ENCODE measurements around the gene SRD5A1.
"Not testable (repeated sequence)": the region's sequence is repeated elsewhere in the genome, so short reads cannot be mapped to it uniquely, and the experiment has no call there.

The SRD5A1 gene

GRCh38 chr5:6644794-6645241 is 11.6 kb downstream of the SRD5A1 start:
- no peak for DNase-seq (ENCODE audit: low read depth)

- not testable (repeated sequence) for DNase-seq (ENCODE audit: low read depth)
Measured at GRCh38 chr5:6645571-6646362, 12.5 kb downstream of the SRD5A1 start.

- no peak for DNase-seq (ENCODE audit: low read depth)
Measured at GRCh38 chr5:6649186-6649585, 15.9 kb downstream of the SRD5A1 start.

DNA sequence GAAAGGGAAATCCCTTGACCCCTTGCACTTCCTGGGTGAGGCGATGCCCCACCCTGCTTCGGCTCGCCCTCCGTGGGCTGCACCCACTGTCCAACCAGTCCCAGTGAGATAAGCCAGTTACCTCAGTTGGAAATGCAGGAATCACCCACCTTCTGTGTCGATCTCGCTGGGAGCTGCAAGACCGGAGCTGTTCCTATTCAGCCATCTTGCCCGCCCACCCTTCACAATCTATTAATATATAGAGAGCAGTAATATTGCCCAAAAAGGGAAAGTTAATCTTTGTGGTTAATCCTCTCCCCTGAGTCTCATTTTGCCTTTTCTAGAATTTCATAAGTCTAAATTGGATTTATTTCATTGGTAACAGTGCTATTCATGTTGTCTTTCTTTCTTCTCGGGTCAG is 16.4 kb downstream of the SRD5A1 start:
- no peak for DNase-seq (ENCODE audit: low read depth)

DNA sequence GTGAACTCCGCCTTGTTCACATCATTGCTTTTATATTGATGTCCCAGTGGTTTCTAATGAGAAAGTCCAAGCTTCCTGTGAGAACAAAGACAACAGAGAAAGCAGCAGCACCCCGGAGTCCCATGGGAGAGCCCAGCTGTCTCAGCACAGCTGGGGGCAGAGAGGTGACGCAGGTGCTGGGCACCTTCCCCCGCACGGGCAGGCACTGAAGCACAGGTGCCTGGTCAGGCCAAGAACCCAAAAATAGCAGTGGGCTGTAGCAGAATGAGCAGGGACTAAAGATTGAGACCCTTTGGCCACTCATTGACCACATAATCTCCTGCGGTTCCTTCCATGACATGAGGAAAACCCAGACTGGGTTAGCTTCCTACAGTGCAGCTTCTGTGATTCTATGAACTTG is 18.8 kb downstream of the SRD5A1 start:
- DNase-seq (ENCODE audit: low read depth), result no peak

DNA sequence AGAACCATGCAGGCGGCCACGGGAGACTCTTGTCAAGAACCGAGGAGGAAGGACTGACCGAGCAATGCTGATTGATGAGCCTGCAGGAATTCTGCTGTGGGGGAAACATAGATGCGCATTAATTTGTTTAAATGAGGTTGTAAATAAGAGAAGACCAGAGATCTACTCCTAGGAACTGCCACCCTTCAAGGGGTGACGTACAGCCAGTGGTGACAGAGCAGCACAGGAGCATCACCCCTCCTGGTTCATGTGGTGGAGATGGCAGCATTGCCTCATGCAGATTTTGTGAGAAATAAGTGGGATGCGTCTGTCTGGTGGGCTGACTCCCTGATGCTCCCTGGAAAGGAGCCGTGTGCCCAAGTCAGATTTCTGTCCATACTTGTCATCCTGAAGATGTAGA is 22.2 kb downstream of the SRD5A1 start:
- no peak for DNase-seq (ENCODE audit: low read depth)

GRCh38 chr5:6656680-6657079 is 23.4 kb downstream of the SRD5A1 start:
- no peak for DNase-seq (ENCODE audit: low read depth)

DNA sequence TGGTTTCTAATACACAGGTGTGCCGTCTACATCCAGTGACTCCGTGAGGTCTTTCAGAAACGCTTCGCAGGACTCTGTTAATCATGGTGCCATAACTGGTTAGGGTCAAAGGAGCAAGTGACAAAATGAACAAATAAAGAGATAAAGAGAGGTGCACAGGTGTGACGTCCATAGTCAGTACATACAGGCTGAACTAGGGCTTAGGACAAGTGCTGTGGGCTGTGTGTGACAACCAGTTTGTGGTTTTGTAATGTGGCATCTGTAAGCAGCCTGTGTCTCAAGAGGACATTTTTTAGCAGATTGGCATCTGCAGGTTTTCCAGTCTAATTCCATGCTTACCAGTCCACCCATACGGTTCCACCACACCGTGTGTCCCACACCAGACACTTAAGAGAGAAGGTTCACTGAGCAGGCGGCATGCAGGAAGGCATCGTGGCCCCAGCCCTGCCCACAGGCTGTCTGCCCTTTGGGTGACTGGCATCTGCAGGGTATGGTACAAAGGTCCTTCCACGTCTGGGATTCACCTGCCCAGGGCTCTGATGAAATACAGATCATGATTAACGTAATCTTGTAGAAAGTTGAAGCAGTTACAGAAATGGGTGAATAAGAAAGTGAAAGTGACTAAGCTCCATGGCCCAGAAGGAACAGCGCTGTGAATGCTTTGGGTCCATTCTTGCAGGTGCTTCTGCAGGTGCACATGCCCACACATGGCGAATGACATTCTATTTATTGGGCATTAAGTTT is 26.9 kb downstream of the SRD5A1 start:
- no peak for DNase-seq (ENCODE audit: low read depth)

- DNase-seq (ENCODE audit: low read depth), result no peak
Measured at GRCh38 chr5:6660688-6661087, 27.4 kb downstream of the SRD5A1 start.

DNA sequence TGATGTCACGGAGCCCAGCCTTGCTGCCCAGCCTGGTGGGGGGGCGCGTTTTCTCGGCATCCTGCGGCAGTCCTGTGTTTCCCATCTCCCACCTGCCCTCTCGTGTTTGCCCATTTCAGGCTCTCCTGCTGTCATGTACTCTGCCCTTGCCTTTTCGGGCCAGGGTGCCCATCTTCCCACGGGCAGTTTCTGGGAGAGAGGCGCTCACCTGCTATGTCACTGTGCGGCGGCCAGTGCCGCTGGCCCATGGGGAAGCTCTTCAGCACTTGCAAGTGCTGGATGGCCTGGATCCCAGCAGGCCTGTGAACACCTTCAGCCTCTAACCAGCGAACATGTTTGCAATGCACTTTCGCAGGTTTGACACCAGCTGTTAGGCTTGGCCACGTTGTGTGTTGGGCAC is 33.5 kb downstream of the SRD5A1 start:
- no peak for DNase-seq (ENCODE audit: low read depth)

DNA sequence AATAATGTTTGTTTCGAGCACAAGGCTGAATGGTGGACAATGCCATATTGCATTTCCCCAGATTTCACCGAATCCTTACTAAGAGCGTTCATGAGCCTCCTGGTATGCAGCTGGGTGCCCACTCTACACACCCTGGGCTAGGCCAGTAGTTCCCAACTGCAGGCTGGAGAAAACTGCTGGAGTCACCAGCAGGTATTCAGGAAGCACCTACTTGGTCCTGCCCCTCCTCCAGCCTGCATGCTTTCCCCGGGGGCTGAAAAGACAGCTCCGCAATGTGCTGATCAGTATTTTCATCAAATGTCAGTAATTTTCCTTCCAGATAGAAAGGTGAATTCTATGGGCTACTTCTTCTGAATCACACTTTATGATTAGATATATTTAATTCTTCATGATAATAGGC is 34.4 kb downstream of the SRD5A1 start:
- no peak for DNase-seq (ENCODE audit: low read depth)

GRCh38 chr5:6668717-6669116 is 35.5 kb downstream of the SRD5A1 start:
- not testable (repeated sequence) for DNase-seq (ENCODE audit: low read depth)

- DNase-seq (ENCODE audit: low read depth), result no peak
Measured at GRCh38 chr5:6673031-6673430, 39.8 kb downstream of the SRD5A1 start.

DNA sequence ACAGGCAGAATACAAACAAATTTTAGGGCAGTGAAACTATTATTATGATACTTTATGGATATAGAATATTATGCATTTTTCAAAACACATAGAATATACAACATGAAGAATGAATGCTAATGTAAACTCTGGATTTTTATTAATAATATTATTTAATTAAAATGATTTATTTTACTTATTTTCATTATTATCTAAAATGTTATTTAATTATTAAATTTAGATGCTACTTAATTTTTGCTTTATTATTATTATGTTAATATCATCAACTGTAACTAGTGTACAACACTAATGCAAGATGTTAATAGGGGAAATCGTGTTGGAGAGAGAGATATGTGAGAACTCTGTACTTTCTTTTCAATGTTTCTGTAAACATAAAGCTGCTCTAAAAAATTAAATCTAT is 40.7 kb downstream of the SRD5A1 start:
- DNase-seq (ENCODE audit: low read depth), result no peak

GRCh38 chr5:6674421-6674820 is 41.2 kb downstream of the SRD5A1 start:
- no peak for DNase-seq (ENCODE audit: low read depth)

GRCh38 chr5:6674886-6675285 is 41.6 kb downstream of the SRD5A1 start:
- DNase-seq (ENCODE audit: low read depth), result no peak

DNA sequence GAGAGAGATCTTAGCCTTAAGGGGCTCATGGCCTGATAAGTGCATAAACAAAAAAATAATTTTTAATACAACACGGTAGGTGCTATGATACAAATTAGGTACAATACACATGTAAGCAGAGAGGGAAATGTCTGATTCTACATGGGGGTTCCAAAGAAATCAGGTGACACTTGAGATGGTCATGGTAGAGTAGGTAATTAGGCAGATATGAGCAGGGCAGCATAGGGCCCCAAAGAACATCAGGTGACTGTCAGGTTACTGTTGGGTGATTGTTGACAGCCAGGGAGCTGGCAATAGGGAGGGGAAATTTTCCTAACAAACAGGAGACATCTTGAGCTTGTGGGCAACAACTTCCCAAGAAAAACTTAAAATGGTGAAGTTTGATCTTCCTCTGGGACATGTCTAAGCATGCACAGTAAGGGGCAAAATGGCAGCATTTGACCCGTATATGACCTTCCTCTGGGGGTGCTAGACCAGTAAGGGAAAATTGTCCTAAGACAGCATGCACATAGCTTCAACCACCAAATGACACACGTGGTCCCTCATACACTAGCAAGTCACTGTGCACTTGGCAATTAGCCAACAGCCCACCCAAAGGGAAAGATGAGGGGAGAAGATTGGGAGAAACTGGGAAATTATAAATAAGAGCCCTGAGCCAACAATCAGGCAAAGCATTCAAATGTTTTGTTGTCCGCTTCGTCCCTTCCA is 42.7 kb downstream of the SRD5A1 start:
- DNase-seq (ENCODE audit: low read depth), result no peak

DNA sequence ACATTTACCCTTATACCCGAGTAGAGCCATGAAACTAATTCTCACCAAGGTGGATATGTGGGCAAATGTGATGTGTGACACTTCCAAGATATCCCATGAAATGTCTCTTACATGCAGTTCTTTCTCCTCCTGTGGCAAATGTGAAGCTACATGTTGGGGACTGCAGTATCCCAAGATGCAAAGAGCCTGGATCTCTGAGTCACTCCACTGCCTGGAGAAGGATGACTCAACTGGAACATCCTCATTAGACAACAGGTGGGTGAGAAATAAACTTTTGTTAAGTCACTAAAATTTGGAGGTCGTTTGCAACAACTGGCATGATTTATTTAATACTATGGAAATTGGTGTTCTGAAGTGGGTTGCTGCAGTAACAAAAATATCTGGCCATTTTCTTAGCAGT is 43.5 kb downstream of the SRD5A1 start:
- no peak for DNase-seq (ENCODE audit: low read depth)

GRCh38 chr5:6678385-6678784 is 45.1 kb downstream of the SRD5A1 start:
- DNase-seq (ENCODE audit: low read depth), result no peak

- no peak for DNase-seq (ENCODE audit: low read depth)
Measured at GRCh38 chr5:6680922-6681321, 47.7 kb downstream of the SRD5A1 start.

DNA sequence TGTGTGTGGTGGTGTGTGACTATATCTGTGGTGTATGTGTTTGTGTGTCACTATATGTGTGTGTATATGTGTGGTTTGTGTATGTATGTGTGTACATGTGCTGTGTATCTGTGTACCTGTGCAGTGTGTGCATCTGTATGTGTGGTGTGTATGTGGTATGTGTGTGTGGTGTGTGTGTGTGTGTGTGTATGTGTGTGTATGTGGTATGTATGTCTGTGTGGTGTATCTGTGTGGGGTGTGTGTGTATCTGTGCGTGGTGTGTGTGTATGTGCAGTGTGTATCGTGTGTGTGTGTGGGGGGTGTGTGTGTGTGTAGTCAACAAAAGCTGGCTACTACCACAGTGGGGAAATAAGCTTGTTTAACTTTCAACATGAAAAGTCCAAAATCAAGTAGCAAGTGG is 48.4 kb downstream of the SRD5A1 start:
- no peak for DNase-seq (ENCODE audit: low read depth)

DNA sequence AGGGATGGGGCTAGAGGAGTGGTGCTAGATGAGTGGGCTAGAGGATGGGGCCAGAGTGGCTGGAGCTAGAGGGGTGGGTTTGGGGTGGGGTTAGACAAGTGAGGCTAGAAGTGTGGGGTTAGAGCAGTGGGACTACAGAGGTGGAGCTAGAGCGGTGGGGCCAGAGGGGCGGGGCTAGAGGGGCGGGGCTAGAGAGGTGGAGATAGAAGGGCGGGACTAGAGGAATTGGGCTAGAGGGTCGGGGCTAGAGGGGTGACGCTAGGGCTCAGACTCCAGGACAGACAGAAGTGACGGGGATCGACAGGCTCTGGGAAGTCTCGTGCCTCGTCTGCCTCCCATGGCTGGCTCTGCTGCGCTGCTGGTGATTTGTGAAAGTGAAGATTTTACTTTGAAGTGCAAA is 49.0 kb downstream of the SRD5A1 start:
- no peak for DNase-seq (ENCODE audit: low read depth)

DNA sequence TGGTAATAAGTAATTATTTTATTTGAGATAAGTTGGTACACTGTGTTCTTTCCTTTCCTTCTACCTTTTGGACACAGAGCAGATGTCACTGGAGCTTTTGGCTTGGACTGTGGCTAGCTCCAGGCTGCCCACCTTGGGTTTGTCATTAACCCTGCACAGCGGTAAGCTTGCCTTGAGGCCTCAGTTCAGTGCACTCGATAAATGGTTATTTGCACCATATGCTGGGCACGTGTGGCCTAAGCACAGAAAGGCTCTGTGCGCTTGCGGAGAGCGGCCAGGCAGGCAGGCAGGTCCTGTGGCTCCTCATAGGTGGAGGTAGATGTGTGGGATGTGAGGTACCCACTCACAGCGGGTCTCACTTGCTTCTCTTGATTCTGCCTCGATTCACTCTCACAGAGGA is 50.0 kb downstream of the SRD5A1 start:
- DNase-seq (ENCODE audit: low read depth), result no peak

Measured in activated T-cell treated with anti-CD3 and anti-CD28 coated beads for 24 hours (primary cell).